HepG2 (cell line): Measurements from ENCODE around the gene ARHGEF12.

ENCODE experiments used
- EHMT2 ChIP-seq: fragments of 200-600 bp; sonication (generic); IDR thresholded peaks from 2 replicates; pipeline ENCODE4 v1.7.0; 2017; ENCODE audit warnings: antibody characterized with exemption, low read depth, low read length, borderline replicate concordance
- HNF4G ChIP-seq, 2 experiments: sonication (generic) in 1 of 2; formaldehyde crosslinking in 1 of 2; IDR thresholded peaks; 2 replicates each; pipeline versions ENCODE4 v1.4.0 to v1.6.1; 2011 to 2020; ENCODE audit warnings: borderline replicate concordance in 2 of 2, low read depth in 2 of 2, mild to moderate bottlenecking in 2 of 2, low read length in 1 of 2, missing genetic modification reagents in 1 of 2, moderate library complexity in 1 of 2
- MTA1 ChIP-seq: sonication (generic); formaldehyde crosslinking; IDR thresholded peaks from 2 replicates; pipeline ENCODE4 v1.4.0; 2020; ENCODE audit warnings: missing genetic modification reagents, mild to moderate bottlenecking, borderline replicate concordance
- RAD21 ChIP-seq: fragments of 450-650 bp; formaldehyde crosslinking; IDR thresholded peaks from 2 replicates; pipeline ENCODE4 v1.5.0; 2020; ENCODE audit warnings: mild to moderate bottlenecking
- SOX5 ChIP-seq: IDR thresholded peaks from 2 replicates; pipeline ENCODE4 v1.6.1; 2016; ENCODE audit warnings: borderline replicate concordance
- SP1 ChIP-seq, 2 experiments: fragments of 450-650 bp in 1 of 2; sonication (generic) in 1 of 2; formaldehyde crosslinking in 1 of 2; IDR thresholded peaks; 2 replicates each; pipeline versions ENCODE4 v1.4.0 to v1.6.1; 2016 to 2020; ENCODE audit warnings: missing genetic modification reagents in 1 of 2
- TAF15 ChIP-seq: fragments of 200-400 bp; formaldehyde crosslinking; IDR thresholded peaks from one replicate; pipeline ENCODE4 v1.6.1; 2018; ENCODE audit warnings: mild to moderate bottlenecking, low read depth, low read length; ENCODE audit not compliant: poor library complexity, severe bottlenecking
- XRCC5 ChIP-seq: fragments of 200-400 bp; formaldehyde crosslinking; optimal IDR thresholded peaks from 2 replicates; pipeline ENCODE3; 2017; ENCODE audit warnings: mild to moderate bottlenecking, low read length
- ZNF891 ChIP-seq: sonication (generic); formaldehyde crosslinking; IDR thresholded peaks from 2 replicates; pipeline ENCODE4 v1.5.0; 2020; ENCODE audit warnings: mild to moderate bottlenecking, missing genetic modification reagents
- TF ChIP-seq, protein P1 (sequence below): sonication (generic); formaldehyde crosslinking; IDR thresholded peaks from 2 replicates; pipeline ENCODE4 v1.5.0; 2020; ENCODE audit warnings: mild to moderate bottlenecking, missing genetic modification reagents, moderate library complexity

DNA sequence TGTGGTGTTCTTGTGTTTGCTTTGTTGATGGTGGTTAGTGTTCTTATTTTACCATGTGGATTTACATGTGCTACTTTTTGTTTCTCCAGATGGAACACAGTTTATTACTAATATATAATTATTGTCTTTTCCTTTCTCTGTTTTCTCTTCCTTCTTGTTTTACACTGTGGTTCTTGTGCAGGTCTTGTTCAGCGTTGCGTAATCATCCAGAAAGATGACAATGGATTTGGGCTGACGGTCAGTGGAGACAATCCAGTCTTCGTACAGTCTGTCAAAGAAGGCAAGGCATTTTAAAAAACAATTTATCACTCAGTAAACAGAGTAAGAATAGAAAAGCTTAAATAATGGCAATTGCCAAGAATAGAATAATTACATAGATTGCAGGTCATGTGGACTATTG lies 84.4 kb downstream of the ARHGEF12 start:
- no peak for TF ChIP-seq XRCC5
- no peak for TF ChIP-seq TAF15
- no peak for TF ChIP-seq SP1 (IDR thresholded peaks at IDR 0.05)
- TF ChIP-seq SP1 (CRISPR knock-in tag; IDR thresholded peaks at IDR 0.05): no peak
- TF ChIP-seq HNF4G (IDR thresholded peaks at IDR 0.05; ENCODE audit: borderline replicate concordance, low read depth, low read length): no peak
- no peak for TF ChIP-seq HNF4G (CRISPR knock-in tag; IDR thresholded peaks at IDR 0.05; ENCODE audit: borderline replicate concordance, low read depth)
- no peak for TF ChIP-seq RAD21 (CRISPR knock-in tag)
- no peak for TF ChIP-seq ZNF891
- TF ChIP-seq MTA1: no peak
- TF ChIP-seq, protein P1, sequence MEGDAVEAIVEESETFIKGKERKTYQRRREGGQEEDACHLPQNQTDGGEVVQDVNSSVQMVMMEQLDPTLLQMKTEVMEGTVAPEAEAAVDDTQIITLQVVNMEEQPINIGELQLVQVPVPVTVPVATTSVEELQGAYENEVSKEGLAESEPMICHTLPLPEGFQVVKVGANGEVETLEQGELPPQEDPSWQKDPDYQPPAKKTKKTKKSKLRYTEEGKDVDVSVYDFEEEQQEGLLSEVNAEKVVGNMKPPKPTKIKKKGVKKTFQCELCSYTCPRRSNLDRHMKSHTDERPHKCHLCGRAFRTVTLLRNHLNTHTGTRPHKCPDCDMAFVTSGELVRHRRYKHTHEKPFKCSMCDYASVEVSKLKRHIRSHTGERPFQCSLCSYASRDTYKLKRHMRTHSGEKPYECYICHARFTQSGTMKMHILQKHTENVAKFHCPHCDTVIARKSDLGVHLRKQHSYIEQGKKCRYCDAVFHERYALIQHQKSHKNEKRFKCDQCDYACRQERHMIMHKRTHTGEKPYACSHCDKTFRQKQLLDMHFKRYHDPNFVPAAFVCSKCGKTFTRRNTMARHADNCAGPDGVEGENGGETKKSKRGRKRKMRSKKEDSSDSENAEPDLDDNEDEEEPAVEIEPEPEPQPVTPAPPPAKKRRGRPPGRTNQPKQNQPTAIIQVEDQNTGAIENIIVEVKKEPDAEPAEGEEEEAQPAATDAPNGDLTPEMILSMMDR (CRISPR knock-in tag): no peak
- TF ChIP-seq EHMT2: no peak
- TF ChIP-seq SOX5: no peak
